GM12878 (cell line): ENCODE results near the gene DENND1A.

Source experiments
- CBX5 ChIP-seq: sonication (generic); IDR thresholded peaks from 2 replicates; pipeline ENCODE4 v1.6.1; 2016; ENCODE audit warnings: low read depth, moderate library complexity, mild to moderate bottlenecking, inconsistent platforms
- CTCF ChIP-seq, 3 experiments: IDR thresholded peaks in 2 of 3; conservative IDR thresholded peaks in 1 of 3; 2 replicates each; pipeline ENCODE4 v1.5.1; 2011; ENCODE audit warnings: low read depth in 3 of 3, low read length in 3 of 3, mild to moderate bottlenecking in 3 of 3, control low read depth in 2 of 3, moderate library complexity in 2 of 3, inconsistent platforms in 1 of 3, mixed read lengths in 1 of 3; ENCODE audit not compliant: control insufficient read depth in 2 of 3, insufficient read depth in 1 of 3; ENCODE audit errors: extremely low read depth in 1 of 3
- EZH2 ChIP-seq: IDR thresholded peaks from 2 replicates; pipeline ENCODE4 v1.6.1; 2012; ENCODE audit warnings: low read depth, mild to moderate bottlenecking, control low read depth, inconsistent platforms, low read length, borderline replicate concordance; ENCODE audit not compliant: control insufficient read depth
- GATAD2B ChIP-seq: fragments of 450-650 bp; conservative IDR thresholded peaks from 2 replicates; pipeline ENCODE4 v1.6.1; 2017; ENCODE audit warnings: low read depth, mild to moderate bottlenecking, moderate library complexity
- JUNB ChIP-seq: IDR thresholded peaks from 2 replicates; pipeline ENCODE4 v1.6.1; 2016; ENCODE audit warnings: antibody characterized with exemption, mild to moderate bottlenecking
- MEF2A ChIP-seq: IDR thresholded peaks from 2 replicates; pipeline ENCODE4 v1.6.1; 2011; ENCODE audit warnings: low read depth, mild to moderate bottlenecking, low read length, moderate library complexity; ENCODE audit not compliant: insufficient read depth
- POLR2A ChIP-seq: IDR thresholded peaks from 2 replicates; pipeline ENCODE4 v1.6.1; 2011; ENCODE audit warnings: low read depth, mild to moderate bottlenecking, low read length
- RUNX3 ChIP-seq: IDR thresholded peaks from 2 replicates; pipeline ENCODE4 v1.6.1; 2012; ENCODE audit warnings: low read length, inconsistent platforms
- STAT3 ChIP-seq: IDR thresholded peaks from 2 replicates; pipeline ENCODE4 v1.6.1; 2011; ENCODE audit warnings: low read depth, low read length, improper control_type of control experiment
- ZBTB40 ChIP-seq: fragments of 450-650 bp; IDR thresholded peaks from 2 replicates; pipeline ENCODE4 v1.6.1; 2016; ENCODE audit warnings: mild to moderate bottlenecking, moderate library complexity, borderline replicate concordance

- TF ChIP-seq JUNB (no peak), CTCF (IDR thresholded peaks at IDR 0.05 in 2 of 3, conservative IDR thresholded peaks at IDR 0.05 in 1 of 3; ENCODE audit: control insufficient read depth in 2 of 3, extremely low read depth in 1 of 3, insufficient read depth in 1 of 3, low read depth in 3 of 3, low read length in 3 of 3) (no peak), MEF2A (no peak), GATAD2B (no peak), STAT3 (no peak), ZBTB40 (no peak), POLR2A (no peak), RUNX3 (no peak), EZH2 (no peak), CBX5 (no peak)
These were observed 429.6 kb downstream of the DENND1A start for GRCh38 chr9:123500336-123500735.
